HCT116 (cell line): ENCODE measurements around the gene EFCAB12. TPM values are rescaled to one million over a fixed set of nuclear protein-coding genes. Genes with fewer than 3 reads are reported as not detected.

Experiments
- ATAC-seq: fragments of 200-7000 bp; cut with Tn5 transposase; 2 replicates; pipeline ENCODE4 v1.9.1; 2020; ENCODE audit warnings: mild to moderate bottlenecking, moderate library complexity
- BruUV-seq: library from RNA; stranded (reverse); fragments of 400-500 nt; replicated peaks from 2 replicates; lab custom pipeline; 2021; lab: Mats Ljungman, UMichigan
- CTCF ChIA-PET: fragments of 300-600 bp; sonication (Branson Sonifier 250); formaldehyde crosslinking; loops from one replicate; lab custom pipeline; 2021; ENCODE audit warnings: antibody characterized with exemption; lab: Charles Lee
- POLR2A ChIA-PET: fragments of 300-600, 350-600 bp; sonication (Branson Sonifier 250); formaldehyde crosslinking; loops from one replicate; lab custom pipeline; 2021; ENCODE audit warnings: antibody characterized with exemption; lab: Charles Lee
- RAD21 ChIA-PET, 2 experiments: fragments of 300-600 bp; sonication (Branson Sonifier 250); formaldehyde crosslinking; loops; one replicate each; lab custom pipeline; 2023; ENCODE audit warnings: low total read pairs in 2 of 2; ENCODE audit not compliant: uncharacterized antibody in 2 of 2, unreplicated experiment in 2 of 2, low non-redundant PET in 1 of 2; lab: Charles Lee
- DNase-seq: peaks from one replicate; pipeline ENCODE4 v3.0.0-alpha.2; 2010; ENCODE audit warnings: low read depth, low spot score
- H2AFZ ChIP-seq: fragments of 200-600 bp; shearing (Covaris generic), sonication (generic); 2 replicates; pipeline ENCODE4 v1.6.1; 2017; ENCODE audit warnings: low read depth, mixed run types, mixed read lengths, antibody characterized with exemption, low read length; ENCODE audit not compliant: poor library complexity, severe bottlenecking
- H3K27ac ChIP-seq: 2 replicates; pipeline ENCODE4 v1.5.1; 2012; ENCODE audit warnings: low read depth, low read length
- H3K27me3 ChIP-seq: fragments of 200-600 bp; sonication (generic); 2 replicates; pipeline ENCODE4 v1.6.1; 2016; ENCODE audit warnings: mixed run types, low read length, mixed read lengths; ENCODE audit not compliant: insufficient read depth
- H3K36me3 ChIP-seq, 2 experiments: fragments of 200-500 bp in 1 of 2; fragments of 200-600 bp in 1 of 2; sonication (Bioruptor generic) in 1 of 2; sonication (generic) in 1 of 2; 2 replicates each; pipeline versions ENCODE4 v1.5.1 to v1.6.1; 2014 to 2016; ENCODE audit warnings: low read length in 2 of 2, inconsistent platforms in 1 of 2, mixed read lengths in 1 of 2, mixed run types in 1 of 2; ENCODE audit not compliant: insufficient read depth in 2 of 2, control insufficient read depth in 1 of 2
- H3K4me1 ChIP-seq, 2 experiments: fragments of 200-600 bp in 1 of 2; sonication (generic) in 1 of 2; 2 replicates each; pipeline versions ENCODE4 v1.5.1 to v1.6.1; 2012 to 2017; ENCODE audit warnings: low read length in 2 of 2, inconsistent platforms in 1 of 2, mild to moderate bottlenecking in 1 of 2, mixed read lengths in 1 of 2, mixed run types in 1 of 2, moderate library complexity in 1 of 2; ENCODE audit not compliant: insufficient read depth in 2 of 2, control insufficient read depth in 1 of 2
- H3K4me2 ChIP-seq: fragments of 200-600 bp; sonication (generic); 2 replicates; pipeline ENCODE4 v1.6.1; 2017; ENCODE audit warnings: mixed run types, low read length, mixed read lengths
- H3K4me3 ChIP-seq, 2 experiments: fragments of 200-600 bp in 1 of 2; sonication (generic) in 1 of 2; replicated peaks in 1 of 2; 2 replicates each; pipeline ENCODE4 v1.5.1; 2011 to 2016; ENCODE audit warnings: low read length in 2 of 2, control low read depth in 1 of 2, low read depth in 1 of 2, mild to moderate bottlenecking in 1 of 2, mixed read lengths in 1 of 2, mixed run types in 1 of 2
- H3K79me2 ChIP-seq: fragments of 200-600 bp; sonication (generic); 2 replicates; pipeline ENCODE4 v1.6.1; 2017; ENCODE audit warnings: mild to moderate bottlenecking, mixed run types, low read length, moderate library complexity, mixed read lengths; ENCODE audit not compliant: insufficient read depth
- H3K9ac ChIP-seq: fragments of 200-600 bp; sonication (generic); 2 replicates; pipeline ENCODE4 v1.6.1; 2016; ENCODE audit warnings: low read length, mixed read lengths
- H3K9me2 ChIP-seq: fragments of 200-600 bp; sonication (generic), shearing (Covaris generic); 2 replicates; pipeline ENCODE4 v1.6.1; 2017; ENCODE audit warnings: mixed run types, mild to moderate bottlenecking, moderate library complexity; ENCODE audit not compliant: insufficient read depth
- H3K9me3 ChIP-seq, 2 experiments: fragments of 200-500 bp in 1 of 2; fragments of 200-600 bp in 1 of 2; sonication (Bioruptor generic) in 1 of 2; sonication (generic) in 1 of 2; 2 replicates each; pipeline ENCODE4 v1.6.1; 2014 to 2017; ENCODE audit warnings: low read length in 2 of 2, mixed read lengths in 2 of 2, inconsistent platforms in 1 of 2, low read depth in 1 of 2, mild to moderate bottlenecking in 1 of 2, mixed run types in 1 of 2, moderate library complexity in 1 of 2; ENCODE audit not compliant: control insufficient read depth in 1 of 2, insufficient read depth in 1 of 2
- H4K20me1 ChIP-seq: fragments of 200-600 bp; sonication (generic), shearing (Covaris generic); 2 replicates; pipeline ENCODE4 v1.6.1; 2017; ENCODE audit warnings: mixed run types, mild to moderate bottlenecking, moderate library complexity; ENCODE audit not compliant: insufficient read depth
- CBX3 ChIP-seq: IDR thresholded peaks from 2 replicates; pipeline ENCODE4 v1.6.1; 2012; ENCODE audit warnings: low read depth
- EZH2phosphoT487 ChIP-seq: fragments of 200-600 bp; IDR thresholded peaks from 2 replicates; pipeline ENCODE4 v1.6.1; 2018; ENCODE audit warnings: antibody characterized with exemption, borderline replicate concordance
- FOSL1 ChIP-seq: IDR thresholded peaks from 2 replicates; pipeline ENCODE4 v1.6.1; 2012; ENCODE audit warnings: low read depth
- JUND ChIP-seq: IDR thresholded peaks from 2 replicates; pipeline ENCODE4 v1.6.1; 2012
- POLR2AphosphoS5 ChIP-seq: IDR thresholded peaks from 2 replicates; pipeline ENCODE4 v1.6.1; 2011; ENCODE audit warnings: mild to moderate bottlenecking, low read depth, low read length, moderate library complexity
- SIN3A ChIP-seq: IDR thresholded peaks from 2 replicates; pipeline ENCODE4 v1.6.1; 2012; ENCODE audit warnings: low read depth
- SP1 ChIP-seq: IDR thresholded peaks from 2 replicates; pipeline ENCODE4 v1.6.1; 2012; ENCODE audit warnings: low read depth
- TCF7L2 ChIP-seq: IDR thresholded peaks from 2 replicates; pipeline ENCODE4 v1.7.0; 2011; ENCODE audit warnings: borderline replicate concordance, inconsistent platforms; ENCODE audit not compliant: insufficient read depth, insufficient read length; ENCODE audit errors: extremely low read depth
- YY1 ChIP-seq: IDR thresholded peaks from 2 replicates; pipeline ENCODE4 v1.6.1; 2011; ENCODE audit warnings: low read length, low read depth, moderate library complexity, mild to moderate bottlenecking; ENCODE audit not compliant: insufficient replicate concordance; ENCODE audit errors: extremely low read depth
- ZFX ChIP-seq: fragments of 450-650 bp; IDR thresholded peaks from 2 replicates; pipeline ENCODE4 v1.6.1; 2017
- ZNF274 ChIP-seq: fragments of 200-500 bp; sonication (Bioruptor generic); IDR thresholded peaks from 2 replicates; pipeline ENCODE4 v1.6.1; 2014; ENCODE audit warnings: mild to moderate bottlenecking, low read depth, low read length, inconsistent platforms
- intact Hi-C: fragments of 100-400 bp; cut with micrococcal nuclease; formaldehyde crosslinking; loops from 2 replicates; pipeline ENCODE4 v1.10.0; 2022
- total RNA-seq: library from RNA; stranded (reverse); gene quantifications from one replicate; pipeline ENCODE4 v1.2.1, GENCODE V29; 2021; ENCODE audit not compliant: unreplicated experiment
- TF ChIP-seq, protein P1 (sequence below): IDR thresholded peaks from 2 replicates; pipeline ENCODE4 v1.6.1; 2012; ENCODE audit warnings: low read depth
- TF ChIP-seq, protein P2 (sequence below): IDR thresholded peaks from 2 replicates; pipeline ENCODE4 v1.6.1; 2012

The EFCAB12 gene
- total RNA-seq, 1 experiment from 2014 or later = 0.42 TPM

DNA sequence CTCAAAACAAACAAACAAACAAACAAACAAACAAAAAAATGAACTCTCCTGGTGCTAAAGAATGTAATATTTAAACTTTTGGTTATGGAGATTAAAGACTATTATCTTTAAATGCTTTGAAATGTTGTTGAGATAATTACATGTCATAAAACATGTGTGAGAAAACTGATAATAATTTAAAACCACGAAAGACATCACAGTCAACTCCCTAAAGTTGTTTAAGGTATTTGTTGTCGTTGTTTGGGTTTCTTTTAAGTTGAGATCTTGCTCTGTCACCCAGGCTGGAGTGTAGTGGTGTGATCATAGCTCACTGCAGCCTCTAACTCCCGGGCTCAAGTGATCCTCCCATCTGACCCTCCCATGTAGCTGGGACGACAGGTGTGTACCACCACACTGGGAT lies 12.0 kb downstream of the EFCAB12 start:
- no peaks in the 10 kb centered on the region for H3K36me3 ChIP-seq
- no peak for ATAC-seq
- no peaks in the 10 kb centered on the region for H3K79me2 ChIP-seq
- CTCF ChIA-PET = no interaction called here
- H3K9me2 ChIP-seq = no peaks in the 10 kb centered on the region
- intact Hi-C loops = no loop called here
- no peak overlapping the region for H3K4me3 ChIP-seq
- H3K27ac ChIP-seq = no peak overlapping the region
- no TSS peak for BruUV-seq
- no peak overlapping the region for H2AFZ ChIP-seq
- TF ChIP-seq ZFX = no peak
- TF ChIP-seq, protein P1, sequence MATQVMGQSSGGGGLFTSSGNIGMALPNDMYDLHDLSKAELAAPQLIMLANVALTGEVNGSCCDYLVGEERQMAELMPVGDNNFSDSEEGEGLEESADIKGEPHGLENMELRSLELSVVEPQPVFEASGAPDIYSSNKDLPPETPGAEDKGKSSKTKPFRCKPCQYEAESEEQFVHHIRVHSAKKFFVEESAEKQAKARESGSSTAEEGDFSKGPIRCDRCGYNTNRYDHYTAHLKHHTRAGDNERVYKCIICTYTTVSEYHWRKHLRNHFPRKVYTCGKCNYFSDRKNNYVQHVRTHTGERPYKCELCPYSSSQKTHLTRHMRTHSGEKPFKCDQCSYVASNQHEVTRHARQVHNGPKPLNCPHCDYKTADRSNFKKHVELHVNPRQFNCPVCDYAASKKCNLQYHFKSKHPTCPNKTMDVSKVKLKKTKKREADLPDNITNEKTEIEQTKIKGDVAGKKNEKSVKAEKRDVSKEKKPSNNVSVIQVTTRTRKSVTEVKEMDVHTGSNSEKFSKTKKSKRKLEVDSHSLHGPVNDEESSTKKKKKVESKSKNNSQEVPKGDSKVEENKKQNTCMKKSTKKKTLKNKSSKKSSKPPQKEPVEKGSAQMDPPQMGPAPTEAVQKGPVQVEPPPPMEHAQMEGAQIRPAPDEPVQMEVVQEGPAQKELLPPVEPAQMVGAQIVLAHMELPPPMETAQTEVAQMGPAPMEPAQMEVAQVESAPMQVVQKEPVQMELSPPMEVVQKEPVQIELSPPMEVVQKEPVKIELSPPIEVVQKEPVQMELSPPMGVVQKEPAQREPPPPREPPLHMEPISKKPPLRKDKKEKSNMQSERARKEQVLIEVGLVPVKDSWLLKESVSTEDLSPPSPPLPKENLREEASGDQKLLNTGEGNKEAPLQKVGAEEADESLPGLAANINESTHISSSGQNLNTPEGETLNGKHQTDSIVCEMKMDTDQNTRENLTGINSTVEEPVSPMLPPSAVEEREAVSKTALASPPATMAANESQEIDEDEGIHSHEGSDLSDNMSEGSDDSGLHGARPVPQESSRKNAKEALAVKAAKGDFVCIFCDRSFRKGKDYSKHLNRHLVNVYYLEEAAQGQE = no peak
- TF ChIP-seq POLR2AphosphoS5 = no peak
- TF ChIP-seq TCF7L2 = no peak
- TF ChIP-seq ZNF274 = no peak
- TF ChIP-seq EZH2phosphoT487 = no peak
- TF ChIP-seq JUND = no peak
- TF ChIP-seq SIN3A = no peak
- TF ChIP-seq, protein P2, sequence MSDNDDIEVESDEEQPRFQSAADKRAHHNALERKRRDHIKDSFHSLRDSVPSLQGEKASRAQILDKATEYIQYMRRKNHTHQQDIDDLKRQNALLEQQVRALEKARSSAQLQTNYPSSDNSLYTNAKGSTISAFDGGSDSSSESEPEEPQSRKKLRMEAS = no peak
- no peak for TF ChIP-seq SP1
- TF ChIP-seq FOSL1 = no peak
- no peak for TF ChIP-seq CBX3
- TF ChIP-seq YY1 = no peak
- H3K4me2 ChIP-seq = no peak overlapping the region
- peaks cover 3% of the 10 kb centered on the region; the same call in 1 of the 2 replicates for H3K27me3 ChIP-seq
- no peaks in the 10 kb centered on the region for H3K9me3 ChIP-seq
- H3K9ac ChIP-seq = no peak overlapping the region
- H3K4me1 ChIP-seq = peaks cover 0 to 5% of the 10 kb centered on the region in 2 experiments; a peak in 1 of 4 replicates
- POLR2A ChIA-PET = no interaction called here
- DNase-seq = no peak
- H4K20me1 ChIP-seq = no peaks in the 10 kb centered on the region
- RAD21 ChIA-PET = no interaction called here
